ENCODE measurements around the gene DISC1. TPM values are rescaled to one million over a fixed set of nuclear protein-coding genes. Genes with fewer than 3 reads are reported as not detected.

DISC1 gene
- total and polyA plus RNA-seq, 2 donors (not counting 1 experiment from before 2014, with no cell fraction given): 2.7 to 4.3 TPM

GRCh38 chr1:231674575-231674974 lies 48.0 kb downstream of the DISC1 start:
- peaks cover 6% of the 10 kb centered on the region for H3K4me1 Mint-ChIP-seq
- no peaks in the 10 kb centered on the region for H3K36me3 ChIP-seq (replicated peaks in 1 of 2; ENCODE audit: control extremely low read depth in 1 of 2, control insufficient read depth in 1 of 2, extremely low read depth in 1 of 2, insufficient read depth in 2 of 2, low read length in 1 of 2)
- H2AFZ ChIP-seq (ENCODE audit: insufficient read depth, low read depth, low read length, poor library complexity, severe bottlenecking): no peak overlapping the region
- intact Hi-C loops (cut with micrococcal nuclease): loop anchor here (10.0 kb wide), 1 partner anchor 940 kb away; no protein-coding TSS in a partner anchor
- H3K4me2 ChIP-seq (replicated peaks; ENCODE audit: low read depth, low read length, poor library complexity, severe bottlenecking): no peak overlapping the region
- ChIA-PET POLR2A (no interaction called here), CTCF (no interaction called here)
- no peaks in the 10 kb centered on the region for H4K20me1 ChIP-seq (ENCODE audit: control insufficient read depth, insufficient read depth, low read length, poor library complexity, severe bottlenecking)
- H3K4me3 ChIP-seq (ENCODE audit: control extremely low read depth in 1 of 5, extremely low read depth in 1 of 5, insufficient read depth in 1 of 5, low read depth in 2 of 5, low read length in 4 of 5): no peak overlapping the region
- H3K9ac ChIP-seq (ENCODE audit: low read length): no peak overlapping the region
- TF ChIP-seq CTCF (IDR thresholded peaks at IDR 0.05) (no peak), EZH2 (IDR thresholded peaks at IDR 0.05; ENCODE audit: borderline replicate concordance, insufficient read depth, low read depth, low read length, poor library complexity, severe bottlenecking) (no peak)
- 100% methylated on average over 1 of the region's 6 CpGs for WGBS (ENCODE audit: insufficient coverage)
- peaks cover 0 to 17% (median 0%) of the 10 kb centered on the region in 3 donors for H3K9me3 ChIP-seq (ENCODE audit: control extremely low read depth in 1 of 3, control insufficient read depth in 2 of 3, insufficient read depth in 1 of 3, low read length in 2 of 3)
- H3K4me1 ChIP-seq (ENCODE audit: control insufficient read depth in 2 of 2, insufficient read depth in 2 of 2, low read length in 2 of 2): no peaks in the 10 kb centered on the region
- peaks cover 12% of the 10 kb centered on the region for H3K9me3 Mint-ChIP-seq (ENCODE audit: insufficient read depth)
- no peaks in the 10 kb centered on the region for H3K79me2 ChIP-seq (ENCODE audit: control insufficient read depth, insufficient read depth, low read length)
- no peak overlapping the region for H3K27ac Mint-ChIP-seq
- no peak overlapping the region for H3K4me3 Mint-ChIP-seq
- H3K27me3 Mint-ChIP-seq: peaks cover 23% of the 10 kb centered on the region
- H3K27ac ChIP-seq (ENCODE audit: low read length in 2 of 2): no peak overlapping the region
- ATAC-seq (ENCODE audit: low read depth) (no peak), DNase-seq (no peak)
- H3K27me3 ChIP-seq (replicated peaks in 1 of 4; ENCODE audit: control extremely low read depth in 1 of 4, control insufficient read depth in 3 of 4, insufficient read depth in 4 of 4, low read length in 3 of 4): peaks cover 0 to 28% (median 9%) of the 10 kb centered on the region in 4 experiments

- peaks cover 6% of the 10 kb centered on the region for H3K4me1 Mint-ChIP-seq
- intact Hi-C loops (cut with micrococcal nuclease): loop anchor here (10.0 kb wide), 1 partner anchor 938 kb away; no protein-coding TSS in a partner anchor
- H3K27ac Mint-ChIP-seq: no peak overlapping the region
Observed at GRCh38 chr1:231676487-231676886, 49.9 kb downstream of the DISC1 start.

More at GRCh38 chr1:231676487-231676886, 49.9 kb downstream of the DISC1 start:
- Histone ChIP-seq H3K9ac (ENCODE audit: low read length) (no peak overlapping the region), H3K27ac (ENCODE audit: low read length in 2 of 2) (no peak overlapping the region), H3K36me3 (replicated peaks in 1 of 2; ENCODE audit: control extremely low read depth in 1 of 2, control insufficient read depth in 1 of 2, extremely low read depth in 1 of 2, insufficient read depth in 2 of 2, low read length in 1 of 2) (no peaks in the 10 kb centered on the region), H2AFZ (ENCODE audit: insufficient read depth, low read depth, low read length, poor library complexity, severe bottlenecking) (no peak overlapping the region), H3K4me1 (ENCODE audit: control insufficient read depth in 2 of 2, insufficient read depth in 2 of 2, low read length in 2 of 2) (no peaks in the 10 kb centered on the region), H3K27me3 (replicated peaks in 1 of 4; ENCODE audit: control extremely low read depth in 1 of 4, control insufficient read depth in 3 of 4, insufficient read depth in 4 of 4, low read length in 3 of 4) (peaks cover 0 to 31% (median 11%) of the 10 kb centered on the region in 4 experiments), H3K4me2 (replicated peaks; ENCODE audit: low read depth, low read length, poor library complexity, severe bottlenecking) (no peak overlapping the region), H3K79me2 (ENCODE audit: control insufficient read depth, insufficient read depth, low read length) (no peaks in the 10 kb centered on the region), H4K20me1 (ENCODE audit: control insufficient read depth, insufficient read depth, low read length, poor library complexity, severe bottlenecking) (peaks cover 5% of the 10 kb centered on the region), H3K9me3 (ENCODE audit: control extremely low read depth in 1 of 3, control insufficient read depth in 2 of 3, insufficient read depth in 1 of 3, low read length in 2 of 3) (peaks cover 0 to 1% (median 0%) of the 10 kb centered on the region in 3 donors), H3K4me3 (ENCODE audit: control extremely low read depth in 1 of 5, extremely low read depth in 1 of 5, insufficient read depth in 1 of 5, low read depth in 2 of 5, low read length in 4 of 5) (no peak overlapping the region)
- ATAC-seq (ENCODE audit: low read depth) (no peak), DNase-seq (no peak)
- TF ChIP-seq CTCF (IDR thresholded peaks at IDR 0.05): no peak
- ChIA-PET POLR2A (no interaction called here), CTCF (interaction anchor here (1.2 kb wide), 1 partner anchor 80 kb away, joined by 3 read pairs; no protein-coding TSS in a partner anchor)
- Mint-ChIP-seq H3K4me3 (no peak overlapping the region), H3K27me3 (peaks cover 30% of the 10 kb centered on the region), H3K9me3 (ENCODE audit: insufficient read depth) (no peaks in the 10 kb centered on the region)
